ENCODE results near the gene PTGER1. TPM values are rescaled to one million over a fixed set of nuclear protein-coding genes. Genes with fewer than 3 reads are reported as not detected.
"Not testable (repeated sequence)": the region's sequence is repeated elsewhere in the genome, so short reads cannot be mapped to it uniquely, and the experiment has no call there.

Gene PTGER1
- total and polyA plus RNA-seq, 5 donors, result 0.33 TPM; not detected in 4

GRCh38 chr19:14472202-14472938 lies 2.8 kb downstream of the PTGER1 start:
- no peaks in the 10 kb centered on the region for H3K27me3 ChIP-seq (ENCODE audit: control insufficient read depth, insufficient read depth)
- WGBS, result 2% methylated on average over 66 of the region's 66 CpGs
- intact Hi-C loops (cut with DNase I), result no loop called here
- peak; percentile 43 to 60 for ATAC-seq
- no peak overlapping the region for H3K4me3 ChIP-seq (ENCODE audit: low read length)
- H3K4me1 ChIP-seq (ENCODE audit: control insufficient read depth, insufficient read depth, low read length), result no peaks in the 10 kb centered on the region
- peak; percentile 75 to 91 (median 89) for DNase-seq
- H3K27ac ChIP-seq (ENCODE audit: low read length), result no peak overlapping the region
- H3K9me3 ChIP-seq (ENCODE audit: control insufficient read depth, low read length), result no peaks in the 10 kb centered on the region

- H3K9me3 ChIP-seq (ENCODE audit: control insufficient read depth, low read length), result no peaks in the 10 kb centered on the region
- H3K27me3 ChIP-seq (ENCODE audit: control insufficient read depth, insufficient read depth), result no peaks in the 10 kb centered on the region
- H3K4me3 ChIP-seq (ENCODE audit: low read length), result no peak overlapping the region
- intact Hi-C loops (cut with DNase I), result no loop called here
- no peaks in the 10 kb centered on the region for H3K4me1 ChIP-seq (ENCODE audit: control insufficient read depth, insufficient read depth, low read length)
- WGBS, result 73% methylated on average over 46 of the region's 46 CpGs
- no peak overlapping the region for H3K27ac ChIP-seq (ENCODE audit: low read length)
- DNase-seq, result peak in 2 of 3 donors; percentile 61 to 72
- peak in 1 of 2 donors; percentile 1 for ATAC-seq
Measured at GRCh38 chr19:14471436-14472187, 3.5 kb downstream of the PTGER1 start.

- Histone ChIP-seq H3K27ac (ENCODE audit: low read length) (no peak overlapping the region), H3K9me3 (ENCODE audit: control insufficient read depth, low read length) (no peaks in the 10 kb centered on the region), H3K27me3 (ENCODE audit: control insufficient read depth, insufficient read depth) (no peaks in the 10 kb centered on the region), H3K4me1 (ENCODE audit: control insufficient read depth, insufficient read depth, low read length) (no peaks in the 10 kb centered on the region), H3K4me3 (ENCODE audit: low read length) (no peak overlapping the region)
- 81% methylated on average over 32 of the region's 32 CpGs for WGBS
- ATAC-seq, result no peak
- intact Hi-C loops (cut with DNase I), result no loop called here
- DNase-seq, result no peak
Measured at GRCh38 chr19:14470031-14470876, 4.9 kb downstream of the PTGER1 start.

GRCh38 chr19:14467816-14468215 lies 7.3 kb downstream of the PTGER1 start:
- DNase-seq, result no peak
- intact Hi-C loops (cut with DNase I), result loop anchor here in 1 of 4 donors (10.0 kb wide), 1 partner anchor 323 kb away; no protein-coding TSS in a partner anchor
- Histone ChIP-seq H3K27me3 (ENCODE audit: control insufficient read depth, insufficient read depth) (no peaks in the 10 kb centered on the region), H3K4me1 (ENCODE audit: control insufficient read depth, insufficient read depth, low read length) (no peaks in the 10 kb centered on the region), H3K9me3 (ENCODE audit: control insufficient read depth, low read length) (no peaks in the 10 kb centered on the region), H3K4me3 (ENCODE audit: low read length) (no peak overlapping the region), H3K27ac (ENCODE audit: low read length) (no peak overlapping the region)
- ATAC-seq, result no peak
- WGBS, result 83% methylated on average over 9 of the region's 9 CpGs

- H3K4me3 ChIP-seq (ENCODE audit: low read length), result no peak overlapping the region
- no peak overlapping the region for H3K27ac ChIP-seq (ENCODE audit: low read length)
- ATAC-seq, result no peak
- intact Hi-C loops (cut with DNase I), result loop anchor here in 1 of 4 donors (10.0 kb wide), 1 partner anchor 323 kb away; no protein-coding TSS in a partner anchor
- no peak for DNase-seq
- no peaks in the 10 kb centered on the region for H3K9me3 ChIP-seq (ENCODE audit: control insufficient read depth, low read length)
- 81% methylated on average over 12 of the region's 12 CpGs for WGBS
- no peaks in the 10 kb centered on the region for H3K4me1 ChIP-seq (ENCODE audit: control insufficient read depth, insufficient read depth, low read length)
- no peaks in the 10 kb centered on the region for H3K27me3 ChIP-seq (ENCODE audit: control insufficient read depth, insufficient read depth)
Measured at GRCh38 chr19:14467391-14467790, 7.8 kb downstream of the PTGER1 start.

- intact Hi-C loops (cut with DNase I), result loop anchor here in 1 of 4 donors (10.0 kb wide), 1 partner anchor 319 kb away; no protein-coding TSS in a partner anchor
- Histone ChIP-seq H3K27ac (ENCODE audit: low read length) (no peak overlapping the region), H3K27me3 (ENCODE audit: control insufficient read depth, insufficient read depth) (no peaks in the 10 kb centered on the region), H3K4me3 (ENCODE audit: low read length) (no peak overlapping the region), H3K4me1 (ENCODE audit: control insufficient read depth, insufficient read depth, low read length) (no peaks in the 10 kb centered on the region), H3K9me3 (ENCODE audit: control insufficient read depth, low read length) (no peaks in the 10 kb centered on the region)
- 95% methylated on average over 21 of the region's 21 CpGs for WGBS
- ATAC-seq (no peak), DNase-seq (peak in 1 of 3 donors; percentile 41)
Measured at GRCh38 chr19:14463747-14464146, 11.4 kb downstream of the PTGER1 start.

GRCh38 chr19:14462401-14462800 lies 12.8 kb downstream of the PTGER1 start:
- not testable (repeated sequence) for H3K9me3 ChIP-seq (ENCODE audit: control insufficient read depth, low read length); H3K27ac ChIP-seq (ENCODE audit: low read length); ATAC-seq; H3K4me3 ChIP-seq (ENCODE audit: low read length); H3K4me1 ChIP-seq (ENCODE audit: control insufficient read depth, insufficient read depth, low read length); DNase-seq; H3K27me3 ChIP-seq (ENCODE audit: control insufficient read depth, insufficient read depth)
- intact Hi-C loops (cut with DNase I), result loop anchor here in 1 of 4 donors (10.0 kb wide), 1 partner anchor 318 kb away; no protein-coding TSS in a partner anchor
- 94% methylated on average over 7 of the region's 7 CpGs for WGBS

GRCh38 chr19:14460935-14461334 lies 14.2 kb downstream of the PTGER1 start:
- H3K27me3 ChIP-seq (ENCODE audit: control insufficient read depth, insufficient read depth), result no peaks in the 10 kb centered on the region
- WGBS, result 91% methylated on average over 2 of the region's 2 CpGs
- H3K4me3 ChIP-seq (ENCODE audit: low read length), result no peak overlapping the region
- intact Hi-C loops (cut with DNase I), result loop anchor here in 1 of 4 donors (10.0 kb wide), 1 partner anchor 316 kb away; no protein-coding TSS in a partner anchor
- no peaks in the 10 kb centered on the region for H3K4me1 ChIP-seq (ENCODE audit: control insufficient read depth, insufficient read depth, low read length)
- no peaks in the 10 kb centered on the region for H3K9me3 ChIP-seq (ENCODE audit: control insufficient read depth, low read length)
- no peak for DNase-seq
- H3K27ac ChIP-seq (ENCODE audit: low read length), result no peak overlapping the region
- no peak for ATAC-seq

- WGBS, result 73% methylated on average over 5 of the region's 5 CpGs
- ATAC-seq, result peak in 1 of 2 donors; percentile 24
- H3K4me3 ChIP-seq (ENCODE audit: low read length), result no peak overlapping the region
Measured at GRCh38 chr19:14459703-14460102, 15.5 kb downstream of the PTGER1 start.

GRCh38 chr19:14452303-14452702 lies 22.9 kb downstream of the PTGER1 start:
- ATAC-seq, result not testable (repeated sequence)
- WGBS, result 97% methylated on average over 3 of the region's 3 CpGs
- peak in 1 of 3 donors; percentile 15 for DNase-seq

More at GRCh38 chr19:14459703-14460102, 15.5 kb downstream of the PTGER1 start:
- Histone ChIP-seq H3K27me3 (ENCODE audit: control insufficient read depth, insufficient read depth) (no peaks in the 10 kb centered on the region), H3K9me3 (ENCODE audit: control insufficient read depth, low read length) (no peaks in the 10 kb centered on the region), H3K4me1 (ENCODE audit: control insufficient read depth, insufficient read depth, low read length) (no peaks in the 10 kb centered on the region), H3K27ac (ENCODE audit: low read length) (no peak overlapping the region)
- DNase-seq, result peak in 2 of 3 donors; percentile 1 to 12
- intact Hi-C loops (cut with DNase I), result loop anchor here in 1 of 4 donors (10.0 kb wide), 1 partner anchor 315 kb away; no protein-coding TSS in a partner anchor

More at GRCh38 chr19:14452303-14452702, 22.9 kb downstream of the PTGER1 start:
- intact Hi-C loops (cut with DNase I); H3K27ac ChIP-seq (ENCODE audit: low read length); H3K27me3 ChIP-seq (ENCODE audit: control insufficient read depth, insufficient read depth); H3K9me3 ChIP-seq (ENCODE audit: control insufficient read depth, low read length); H3K4me1 ChIP-seq (ENCODE audit: control insufficient read depth, insufficient read depth, low read length); H3K4me3 ChIP-seq (ENCODE audit: low read length): not testable (repeated sequence)

Data from right cardiac atrium (tissue), 5 donors.